Cardiac septum (tissue), 1 donor: ENCODE results near the gene SGCD. TPM values are rescaled to one million over a fixed set of nuclear protein-coding genes. Genes with fewer than 3 reads are reported as not detected.

Source experiments
- DNase-seq: peaks from one replicate; pipeline ENCODE4 v3.0.0-alpha.2; 2020; ENCODE audit warnings: low spot score
- intact Hi-C: fragments of 100-400 bp; cut with DNase I; formaldehyde crosslinking; loops from one replicate; pipeline ENCODE4 v1.14.0; 2022
- long read RNA-seq: library from polyadenylated mRNA; unstranded; transcript quantifications from one replicate; pipeline ENCODE4 v2.0.0, GENCODE V29; 2021
- total RNA-seq: library from RNA; stranded (reverse); fragmentation: NEBNext Ultra II Directional; extraction: Animal tissue kit (Norgen Biotek cat#: 25700); gene quantifications from one replicate; pipeline ENCODE4 v1.2.1, GENCODE V29; 2021
- donor health status: DM: no; HTN: no; CAD: no.

The SGCD gene
- total RNA-seq: 83.1 TPM
- long read RNA-seq, full-length matches to known transcripts: 20 of 105 reads
- long read RNA-seq, partial matches to known transcripts: 12 of 105 reads
- long read RNA-seq, other reads (novel, unspliced or antisense): 73 of 105 reads

DNA sequence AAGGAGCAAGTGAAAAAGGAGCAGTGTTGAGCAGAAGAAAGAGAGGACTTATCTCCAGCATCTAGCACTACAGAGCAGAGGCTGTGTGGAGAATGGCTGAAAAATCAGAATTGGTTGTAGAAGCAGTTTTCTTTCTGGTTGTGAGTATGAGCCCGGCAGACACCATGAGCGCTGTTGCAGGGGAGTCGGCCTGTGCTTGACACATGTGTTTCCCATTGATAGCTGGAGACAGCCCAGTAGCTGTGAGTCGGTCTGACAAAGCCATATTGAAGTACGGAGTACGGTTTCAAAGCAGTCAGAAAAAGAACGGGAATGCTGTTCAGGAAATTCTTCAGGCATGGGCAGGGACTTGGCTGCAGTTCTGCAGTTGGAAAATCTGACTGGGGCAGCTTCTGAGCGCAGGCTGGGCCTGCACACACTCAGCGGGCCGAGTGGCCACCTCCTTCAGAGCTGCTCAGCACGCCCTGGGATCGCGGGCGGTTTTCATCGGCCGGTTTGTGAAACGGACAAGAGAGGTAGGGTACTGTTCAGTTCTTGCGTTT is at the start of gene SGCD:
Gene SGCD (plus strand): TSS at position 447 of the 542 bp plus-strand sequence.
- intact Hi-C loops: loop anchor here (5.0 to 10.0 kb wide), 2 partner anchors 171 to 268 kb away; no protein-coding TSS in a partner anchor
- DNase-seq: peak; percentile 86

DNA sequence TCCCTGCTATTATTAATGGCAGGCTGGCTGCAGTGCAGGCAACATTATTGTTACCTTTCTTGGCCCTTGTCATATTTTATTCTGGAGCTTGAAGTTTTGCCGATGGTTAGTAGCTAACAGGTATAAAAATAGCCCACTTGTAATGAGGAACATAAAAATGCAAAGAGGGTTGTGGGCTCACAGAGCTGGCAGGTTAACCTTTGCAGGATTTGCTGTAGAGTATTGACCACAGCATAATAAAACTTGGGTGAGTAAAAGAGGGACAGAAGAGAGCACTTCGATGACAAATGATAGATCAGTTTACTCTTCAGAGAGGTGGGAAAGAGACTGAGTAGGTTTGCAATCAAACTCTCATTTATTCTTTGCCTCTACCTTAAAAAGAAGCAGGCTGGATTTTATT is 49.7 kb upstream of the SGCD start:
- intact Hi-C loops: no loop called here
- DNase-seq: no peak

DNA sequence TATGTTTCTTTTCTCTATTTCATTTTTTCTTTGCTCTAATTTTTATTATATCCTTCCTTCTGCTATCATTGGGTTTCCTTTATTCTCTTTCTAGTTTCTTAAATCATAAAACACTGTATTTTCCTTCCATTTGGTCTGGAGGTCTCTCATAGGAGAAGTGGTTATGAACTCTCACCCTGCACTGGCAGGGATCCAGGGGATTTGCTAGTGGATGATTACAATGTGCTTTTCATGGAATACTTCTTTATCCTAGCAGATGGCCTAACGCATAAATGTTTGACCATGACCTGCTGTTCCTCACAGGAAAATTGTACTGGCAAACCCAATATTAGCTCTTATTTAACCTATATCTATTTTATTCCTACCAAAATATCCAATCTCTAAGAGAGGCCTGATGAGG is 31.5 kb upstream of the SGCD start:
- DNase-seq: no peak
- intact Hi-C loops: no loop called here

DNA sequence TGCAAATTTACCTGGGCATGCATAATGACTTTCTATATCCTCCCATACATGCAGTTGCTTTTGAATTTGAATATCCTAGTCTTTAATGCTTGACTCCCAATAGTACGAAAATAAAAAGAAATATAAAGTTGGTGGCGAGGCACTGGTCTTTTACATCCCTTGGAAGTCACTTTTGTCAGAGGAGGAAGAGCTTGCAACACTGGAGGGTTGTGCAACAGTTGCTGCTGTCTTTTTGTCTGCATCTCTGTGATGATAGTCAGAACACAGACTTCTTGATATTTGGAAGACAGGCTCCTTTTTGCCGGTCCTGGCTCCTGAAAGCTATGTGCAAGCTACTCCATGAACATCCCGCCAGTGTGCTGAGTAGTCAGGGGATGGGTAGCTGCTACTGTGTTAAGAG is 16.8 kb upstream of the SGCD start:
- intact Hi-C loops: no loop called here
- DNase-seq: no peak

DNA sequence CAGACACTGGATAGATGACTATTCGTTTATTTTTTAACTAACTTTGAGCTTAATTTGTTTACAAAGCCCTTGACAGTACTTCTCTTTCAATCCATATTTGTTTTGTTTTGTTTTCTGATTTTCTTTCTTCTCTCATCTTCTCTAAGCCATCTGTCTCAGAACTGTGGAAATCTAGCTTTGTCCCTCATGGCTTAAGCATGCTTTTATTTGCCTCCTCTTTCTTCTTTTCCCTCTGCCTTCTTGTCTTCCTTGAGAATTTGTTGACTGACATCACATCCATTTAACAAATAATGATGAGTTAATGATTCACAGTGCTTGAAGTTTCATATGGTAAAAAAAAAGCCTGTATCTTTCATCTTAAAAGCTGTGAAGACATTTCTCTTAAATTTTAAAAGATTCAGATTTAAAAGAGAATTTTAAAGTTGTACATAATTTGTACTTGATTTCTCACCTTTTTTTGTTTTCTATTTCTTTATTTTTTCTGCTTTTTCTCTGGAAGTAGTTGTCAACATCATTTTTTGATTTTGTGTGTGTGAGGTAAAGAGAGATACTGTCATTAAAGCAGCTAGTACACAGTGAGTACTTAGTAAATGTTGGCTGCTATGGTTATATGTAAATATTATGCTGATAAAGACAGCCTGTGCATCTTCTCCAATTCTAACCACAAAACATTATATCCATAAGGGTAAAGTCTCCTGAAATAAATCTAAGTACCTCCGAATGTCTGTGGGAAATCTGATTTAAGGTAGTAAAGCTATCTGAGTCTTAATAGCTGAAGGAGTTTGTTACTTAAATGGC is 13.9 kb upstream of the SGCD start:
- no peak for DNase-seq
- intact Hi-C loops: no loop called here

DNA sequence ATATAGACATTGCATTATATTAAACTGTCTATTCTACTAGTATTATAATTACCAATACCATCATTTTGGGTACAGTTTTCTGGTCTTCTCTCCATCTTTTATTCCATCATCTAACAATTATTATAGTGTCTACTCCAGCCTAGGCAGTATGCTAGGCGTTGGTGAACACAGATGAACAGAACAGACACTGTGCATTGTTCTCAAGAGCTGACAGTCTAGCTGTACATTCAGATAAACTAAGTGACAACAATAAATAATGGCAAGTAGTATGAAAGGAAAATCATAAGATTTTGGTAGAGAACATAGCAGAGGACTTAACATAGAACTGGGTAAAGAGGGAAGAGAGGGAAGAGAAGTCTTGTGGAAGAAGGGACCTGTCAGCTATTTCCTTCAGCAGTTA is 12.5 kb upstream of the SGCD start:
- intact Hi-C loops: no loop called here

DNA sequence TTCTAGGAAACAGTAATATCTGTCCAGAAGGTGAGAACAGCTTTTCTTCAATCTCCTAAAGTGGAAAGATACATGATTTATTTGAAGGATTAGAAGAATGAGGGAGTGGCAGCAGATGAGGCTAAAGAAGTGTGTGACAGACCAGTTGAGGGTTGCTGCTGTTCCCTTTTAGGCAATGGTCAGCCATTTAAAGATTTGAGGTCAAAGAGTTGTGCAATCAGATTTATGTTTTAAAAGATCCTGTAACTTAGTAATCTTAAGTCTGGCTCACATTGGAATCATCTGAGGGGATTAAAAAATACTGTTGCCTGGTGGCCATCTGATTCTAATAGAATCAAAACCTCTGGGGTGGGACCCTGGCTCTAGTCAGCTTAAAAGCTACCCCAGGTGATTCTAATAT is 4.3 kb upstream of the SGCD start:
- intact Hi-C loops: loop anchor here (10.0 kb wide), 1 partner anchor 272 kb away; no protein-coding TSS in a partner anchor
- no peak for DNase-seq

More for the DNA sequence above, 12.5 kb upstream of the SGCD start:
- no peak for DNase-seq

DNA sequence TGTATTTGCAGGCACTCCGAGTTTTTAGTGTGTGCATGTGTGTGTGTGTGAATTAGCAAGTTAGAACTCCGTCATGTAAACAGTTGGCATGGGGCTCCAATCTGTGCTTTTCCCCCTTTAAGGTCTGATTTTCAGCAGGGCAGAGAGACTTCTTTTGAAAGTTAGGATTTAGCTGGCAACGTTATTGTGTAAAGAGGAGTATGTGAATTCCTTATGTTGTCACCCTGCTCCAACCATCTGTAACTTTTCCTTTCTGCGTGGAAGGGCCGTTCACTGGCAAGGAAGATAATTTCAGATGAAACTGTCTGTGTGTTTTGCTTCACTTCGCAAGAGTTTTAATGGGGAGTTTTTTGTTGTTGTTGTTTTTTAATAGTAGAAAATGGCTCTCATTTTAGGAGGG is 332 bp downstream of the SGCD start:
- intact Hi-C loops: loop anchor here (5.0 to 10.0 kb wide), 2 partner anchors 170 to 268 kb away; no protein-coding TSS in a partner anchor
- DNase-seq: no peak

DNA sequence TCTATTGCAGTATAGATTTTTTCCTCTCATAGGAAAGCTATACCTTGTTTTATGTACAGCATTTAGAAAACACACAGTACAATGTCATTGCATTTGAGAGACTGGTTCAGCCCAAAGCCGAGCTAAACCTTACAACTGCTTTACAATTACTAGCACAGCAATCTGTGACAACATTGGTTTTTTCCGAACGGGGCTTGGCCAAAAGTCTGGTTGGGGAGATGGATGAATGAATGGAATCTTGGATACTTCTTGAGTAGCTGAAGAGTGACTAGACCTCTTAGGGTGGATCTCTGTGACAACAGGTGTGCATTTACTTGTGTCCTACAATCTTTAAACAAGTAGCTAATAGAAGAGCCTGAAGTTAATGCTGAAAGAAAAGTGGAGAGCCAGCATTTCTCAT is 1.2 kb downstream of the SGCD start:
- intact Hi-C loops: loop anchor here (5.0 to 10.0 kb wide), 2 partner anchors 169 to 267 kb away; no protein-coding TSS in a partner anchor
- DNase-seq: no peak

DNA sequence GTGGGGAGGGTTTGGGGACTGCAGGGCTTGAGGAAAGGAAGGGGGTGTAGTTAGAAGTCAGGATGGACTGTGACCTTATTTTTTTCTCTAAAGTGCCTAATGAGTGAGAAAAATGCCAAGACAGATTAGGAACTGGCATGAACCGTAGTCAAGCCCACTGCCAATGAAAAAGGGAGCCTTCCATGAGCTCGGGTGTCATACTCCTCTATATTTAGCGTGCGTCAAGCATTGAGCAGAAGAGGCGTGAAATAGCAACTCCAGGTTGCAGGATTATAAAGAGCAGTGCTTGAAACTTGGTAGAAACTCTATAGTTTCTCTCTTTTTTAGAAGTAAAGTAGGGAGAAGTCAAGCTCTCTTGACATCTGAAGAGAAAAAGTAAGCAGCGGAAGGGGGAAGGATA is 1.8 kb downstream of the SGCD start:
- DNase-seq: no peak
- intact Hi-C loops: loop anchor here (5.0 to 10.0 kb wide), 2 partner anchors 169 to 266 kb away; no protein-coding TSS in a partner anchor

DNA sequence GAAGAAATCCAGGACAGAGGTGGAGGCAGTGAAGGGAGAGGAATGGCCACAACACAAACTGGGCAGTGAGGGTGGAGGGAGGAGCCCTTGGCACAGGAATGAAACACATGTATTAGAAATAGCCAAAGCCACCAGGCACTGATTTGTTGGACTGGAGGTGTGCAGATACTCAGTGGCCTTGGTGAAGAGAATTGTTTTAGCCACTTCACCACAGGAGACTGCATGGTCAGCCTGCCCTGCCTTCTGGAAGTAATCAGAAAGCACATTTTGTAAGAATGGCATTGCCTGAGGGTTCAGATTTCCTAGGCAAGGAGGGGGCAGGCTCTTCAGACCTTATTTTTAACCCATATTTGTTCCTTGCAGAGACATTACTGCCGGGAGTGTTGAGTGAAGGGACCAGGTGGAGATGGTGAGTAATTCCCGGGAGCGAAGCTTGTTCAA is 2.2 kb downstream of the SGCD start:
- intact Hi-C loops: loop anchor here (5.0 to 10.0 kb wide), 2 partner anchors 168 to 266 kb away; no protein-coding TSS in a partner anchor
- no peak for DNase-seq

DNA sequence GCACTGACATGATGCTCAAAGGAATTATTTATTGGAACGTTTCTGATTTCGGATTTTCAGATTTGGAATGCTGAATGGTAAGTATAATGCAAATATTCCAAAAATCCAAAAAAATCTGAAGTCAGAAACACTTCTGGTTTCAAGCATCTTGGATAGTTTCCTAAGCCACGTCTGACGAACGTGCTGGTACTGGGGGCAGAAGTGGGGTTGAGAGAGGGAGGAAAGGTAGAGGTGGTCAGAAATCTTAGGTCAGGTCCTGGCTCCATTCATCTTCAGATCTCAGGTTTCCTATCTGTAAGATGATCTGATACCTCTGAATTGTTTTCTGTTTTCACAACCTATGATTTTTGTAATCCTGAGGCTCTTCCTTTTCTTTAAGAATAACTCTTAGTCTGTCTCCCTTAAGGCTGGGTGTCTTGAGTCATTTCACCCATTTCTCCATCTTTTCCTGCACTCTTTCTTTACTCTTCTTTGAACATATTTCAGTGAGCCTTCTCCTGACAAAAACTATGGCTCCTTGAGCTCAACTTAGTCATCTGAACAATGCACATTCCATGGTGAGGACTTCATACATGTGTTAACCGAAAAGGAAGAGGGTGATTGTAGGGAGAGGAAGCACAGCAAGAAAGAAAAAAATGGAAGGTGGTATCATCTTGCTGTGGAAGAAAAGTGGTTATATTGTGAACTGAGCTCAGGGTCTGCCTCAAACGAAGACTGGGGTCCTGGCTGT is 3.3 kb downstream of the SGCD start:
- intact Hi-C loops: no loop called here
- no peak for DNase-seq

DNA sequence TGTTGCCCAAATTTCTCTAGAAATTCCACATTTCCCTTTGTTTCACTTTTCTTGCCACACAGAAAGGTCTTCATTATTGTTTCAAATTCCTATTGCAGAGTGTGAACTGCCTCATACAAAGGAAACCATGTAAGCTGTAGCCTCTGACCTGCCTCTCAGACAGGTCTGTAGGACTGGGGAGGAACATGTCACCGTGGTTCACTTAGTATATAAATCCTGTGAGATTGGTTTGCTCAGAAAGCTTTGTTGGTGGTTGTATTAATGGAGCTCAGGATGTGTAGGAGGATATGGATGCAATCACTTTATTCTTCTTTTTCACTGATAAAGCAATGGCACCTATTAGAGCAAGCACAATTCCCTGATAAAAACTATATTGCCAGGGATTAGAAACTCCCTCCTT is 4.2 kb downstream of the SGCD start:
- intact Hi-C loops: no loop called here
- DNase-seq: no peak

DNA sequence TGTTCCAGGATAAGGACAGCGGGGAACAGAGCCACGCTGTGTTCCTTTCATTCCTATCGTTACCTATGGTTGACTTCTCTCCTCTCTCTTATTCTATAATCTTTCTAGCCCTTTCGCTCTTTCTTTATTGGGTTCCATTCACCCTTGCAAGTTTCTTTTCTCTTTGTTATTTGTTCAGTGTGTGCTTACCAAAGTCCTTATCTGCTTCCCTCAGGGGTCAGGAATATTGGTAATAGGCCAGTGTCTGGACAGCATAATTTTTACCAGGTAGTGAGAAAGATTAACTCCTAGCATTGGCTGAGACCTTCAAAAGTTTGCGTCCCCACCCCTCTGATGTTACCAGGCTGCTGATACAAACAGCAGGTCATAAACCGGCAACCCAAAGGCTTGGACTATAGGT is 4.9 kb downstream of the SGCD start:
- DNase-seq: no peak
- intact Hi-C loops: no loop called here

DNA sequence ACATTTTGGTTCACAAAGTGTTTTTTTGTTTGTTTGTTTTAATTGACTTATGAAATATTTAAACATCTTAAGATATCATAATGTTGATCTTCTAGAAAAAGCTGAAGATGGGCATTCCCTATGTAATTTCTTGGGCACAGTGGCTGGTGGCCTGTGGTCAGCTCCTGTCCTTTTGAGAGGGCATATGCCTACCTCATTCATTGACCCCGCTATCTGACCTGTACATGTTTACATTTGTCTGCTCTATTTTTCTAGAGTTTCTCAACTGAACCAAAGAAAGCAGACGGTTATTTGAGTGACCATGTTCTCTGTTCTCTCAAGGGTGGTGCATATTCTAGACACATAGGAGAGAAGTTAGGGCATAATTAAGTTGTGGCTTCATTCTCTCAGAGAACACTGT is 5.3 kb downstream of the SGCD start:
- intact Hi-C loops: no loop called here

DNA sequence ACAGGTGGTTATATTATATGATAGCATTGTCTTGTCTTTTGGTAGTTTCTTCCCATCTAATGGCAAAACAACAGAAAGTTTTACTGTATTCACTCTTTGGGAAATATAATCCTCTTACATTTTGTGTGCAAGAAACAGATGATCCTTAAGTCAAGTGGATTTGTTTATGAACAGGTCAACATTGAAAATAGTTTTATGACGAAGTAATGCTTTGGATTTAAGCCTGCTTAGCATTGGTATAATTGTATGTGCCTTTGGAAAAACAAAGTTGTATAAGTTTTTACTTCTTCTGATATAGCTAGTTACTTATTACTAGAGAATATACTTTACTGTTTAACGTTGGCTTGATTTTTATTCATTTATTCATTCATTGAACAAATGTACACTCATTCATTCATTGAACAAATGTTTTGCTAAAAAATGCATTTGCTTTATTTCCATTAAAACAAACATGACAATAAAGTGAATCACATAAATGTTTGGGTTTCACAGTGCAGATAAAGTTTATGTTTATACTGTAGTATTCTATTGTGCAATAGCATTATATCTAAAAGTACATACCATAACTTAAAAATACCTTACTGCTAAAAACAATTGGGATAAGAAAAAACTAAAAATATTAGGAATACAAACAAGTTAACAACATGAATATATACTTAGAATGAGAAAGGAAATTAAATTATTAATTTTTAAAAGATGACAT is 12.3 kb downstream of the SGCD start:
- intact Hi-C loops: no loop called here
- DNase-seq: no peak

More for the DNA sequence above, 5.3 kb downstream of the SGCD start:
- DNase-seq: no peak

DNA sequence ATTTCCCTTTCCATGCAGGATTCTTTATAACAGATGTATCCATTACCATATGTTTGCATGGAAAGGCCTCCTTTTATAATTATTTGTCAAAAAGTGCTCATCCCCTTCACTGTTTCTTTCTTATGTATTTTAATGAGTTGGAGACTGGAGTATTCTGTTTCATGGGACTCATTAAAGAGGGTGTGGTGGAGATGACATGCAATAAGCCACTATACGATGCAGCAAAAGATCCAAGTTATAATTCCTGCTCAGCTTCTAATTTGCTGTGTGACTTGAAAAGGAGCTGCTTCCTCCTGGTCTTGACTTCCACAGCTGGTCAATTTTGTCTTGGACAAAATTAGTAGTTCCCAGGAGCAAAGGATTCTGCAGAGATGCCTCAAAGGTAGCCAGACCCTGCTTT is 13.9 kb downstream of the SGCD start:
- DNase-seq: no peak
- intact Hi-C loops: no loop called here

DNA sequence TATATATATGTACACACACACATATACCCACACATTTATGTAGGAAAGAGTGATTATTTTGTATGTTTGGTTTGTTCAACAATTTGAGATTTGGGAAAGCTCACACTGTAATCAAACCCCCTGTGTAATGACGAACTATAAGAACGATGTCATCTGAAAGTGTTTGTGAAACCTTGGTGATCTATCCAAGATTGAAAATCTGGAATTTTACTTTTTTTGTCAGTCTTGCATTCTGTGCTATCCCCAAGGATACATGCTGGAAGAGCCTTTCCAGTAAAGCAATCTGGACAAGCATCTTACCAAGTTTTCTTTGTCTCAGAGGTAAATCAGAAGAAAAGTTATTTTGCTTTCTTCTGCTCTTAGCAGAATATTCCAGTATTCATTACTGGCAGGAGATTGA is 23.3 kb downstream of the SGCD start:
- DNase-seq: no peak
- intact Hi-C loops: no loop called here

DNA sequence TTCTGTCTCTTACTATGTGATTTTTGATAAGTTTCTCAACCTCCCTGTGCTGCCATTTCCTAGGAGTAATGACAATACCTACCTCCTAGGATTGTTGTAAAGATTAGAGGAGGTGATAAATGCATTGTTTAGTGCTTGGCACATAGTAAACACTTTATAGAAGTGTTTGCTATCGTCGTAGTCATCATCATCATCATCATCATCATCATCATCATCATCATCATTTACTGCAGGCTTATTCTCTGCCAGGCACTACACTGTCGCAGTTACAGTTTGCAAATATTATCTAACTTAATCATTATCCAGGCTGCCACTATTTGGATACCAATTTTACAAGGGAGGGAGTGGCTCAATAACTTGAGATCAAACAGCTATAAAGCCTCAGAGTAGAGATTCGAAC is 24.5 kb downstream of the SGCD start:
- intact Hi-C loops: no loop called here

DNA sequence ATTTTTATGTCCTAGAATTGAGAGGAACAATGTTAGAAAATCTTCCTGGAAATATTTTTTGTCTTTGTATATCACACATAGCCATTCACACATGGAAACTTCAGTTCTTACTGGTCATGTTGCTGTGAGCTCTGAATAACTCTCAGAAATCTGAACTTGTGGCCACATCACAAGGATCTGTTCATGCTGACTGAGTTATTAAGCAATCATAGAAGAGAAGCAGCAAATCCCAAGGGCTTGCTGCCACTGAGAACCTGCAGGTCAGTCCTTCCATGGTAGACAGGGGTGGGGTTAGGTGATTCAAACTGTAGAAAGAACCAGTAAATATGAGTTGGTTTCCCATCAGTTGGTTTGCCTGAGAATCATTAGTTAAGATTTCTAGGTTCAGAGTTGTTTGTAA is 27.6 kb downstream of the SGCD start:
- no peak for DNase-seq
- intact Hi-C loops: no loop called here

More for the DNA sequence above, 24.5 kb downstream of the SGCD start:
- no peak for DNase-seq
